NCI-H1436 (cell line): ENCODE measurements around the gene DBP.
A peak's percentile ranks its signal among the peaks of the same experiment; 100 is the strongest.

Experiments used
- DNase-seq: peaks from one replicate; lab custom pipeline; 2025; lab: John Stamatoyannopoulos, UW

DBP gene

GRCh38 chr19:48627201-48627864 lies 9.8 kb downstream of the DBP start:
- no peak for DNase-seq

GRCh38 chr19:48625891-48626327 lies 11.3 kb downstream of the DBP start:
- no peak for DNase-seq

DNA sequence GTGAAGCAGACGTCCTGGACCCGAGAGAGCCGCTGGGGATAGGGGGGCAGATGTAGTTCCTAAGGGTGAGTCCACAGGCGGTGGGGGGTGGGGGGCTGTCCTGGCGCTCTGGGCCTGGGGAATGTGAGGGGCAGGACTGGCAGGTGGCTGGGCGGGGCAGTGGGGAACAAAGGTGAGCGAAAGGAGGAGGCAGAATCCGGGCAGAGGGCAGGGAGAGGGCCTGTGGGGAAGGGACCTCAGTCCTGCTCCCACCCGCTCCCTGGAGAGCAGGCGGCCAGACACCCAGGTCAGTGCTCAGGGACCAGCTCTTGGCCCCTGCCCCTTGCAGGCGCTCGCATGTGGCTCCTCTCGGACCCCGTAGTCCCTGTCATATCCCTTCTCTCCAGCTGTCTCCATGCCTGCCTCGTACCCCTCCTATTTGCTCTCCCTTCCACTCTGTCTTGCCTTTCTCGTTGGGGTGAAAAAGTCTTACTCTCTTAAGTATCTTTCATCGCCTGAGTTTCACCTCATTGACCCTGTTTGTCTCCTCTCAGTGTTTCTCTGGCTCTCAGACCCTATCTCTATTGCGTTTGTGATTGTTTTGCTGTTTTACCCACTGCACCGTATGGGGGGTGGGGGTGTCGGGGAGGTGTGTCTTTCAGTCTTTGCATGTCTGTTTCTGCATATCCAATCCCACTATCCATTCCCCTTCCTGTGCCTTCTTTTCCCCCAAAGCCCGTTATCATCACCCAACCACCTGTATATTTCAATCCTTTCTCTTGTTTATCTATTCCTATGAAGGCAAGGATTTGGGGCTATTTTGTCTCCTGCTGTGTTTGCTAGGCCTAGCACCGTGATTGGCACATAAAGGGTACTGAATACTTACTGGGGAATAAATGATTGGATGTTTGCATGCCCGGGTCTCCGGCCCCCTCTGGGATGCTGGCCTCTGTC lies 12.1 kb downstream of the DBP start:
- no peak for DNase-seq

GRCh38 chr19:48624067-48624594 lies 13.0 kb downstream of the DBP start:
- peak; percentile 100 for DNase-seq

DNA sequence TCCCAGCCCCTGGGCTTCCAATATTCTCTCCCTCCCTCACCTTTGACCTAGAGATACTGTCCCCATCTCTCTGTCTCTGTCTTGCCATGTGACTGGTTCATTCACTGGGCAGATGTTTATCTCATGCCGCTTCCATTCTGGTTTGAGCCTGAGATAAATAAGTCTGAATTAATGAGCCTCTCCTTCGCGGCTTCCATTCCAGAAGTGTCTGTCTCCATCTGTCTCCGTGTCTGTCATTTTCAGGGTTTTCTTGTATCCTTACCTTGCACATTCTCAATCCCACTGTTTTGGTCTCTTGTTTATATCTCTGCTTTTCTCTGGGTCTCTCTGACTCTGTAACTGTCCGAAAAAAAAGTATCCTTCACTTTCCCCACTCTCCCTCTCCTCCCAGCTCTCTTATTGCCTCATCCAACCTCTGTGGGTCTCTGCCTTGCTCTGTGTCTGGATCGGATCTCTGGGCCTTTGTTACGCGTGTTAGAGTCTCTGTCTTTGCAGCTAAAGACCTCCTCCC lies 13.6 kb downstream of the DBP start:
- no peak for DNase-seq

DNA sequence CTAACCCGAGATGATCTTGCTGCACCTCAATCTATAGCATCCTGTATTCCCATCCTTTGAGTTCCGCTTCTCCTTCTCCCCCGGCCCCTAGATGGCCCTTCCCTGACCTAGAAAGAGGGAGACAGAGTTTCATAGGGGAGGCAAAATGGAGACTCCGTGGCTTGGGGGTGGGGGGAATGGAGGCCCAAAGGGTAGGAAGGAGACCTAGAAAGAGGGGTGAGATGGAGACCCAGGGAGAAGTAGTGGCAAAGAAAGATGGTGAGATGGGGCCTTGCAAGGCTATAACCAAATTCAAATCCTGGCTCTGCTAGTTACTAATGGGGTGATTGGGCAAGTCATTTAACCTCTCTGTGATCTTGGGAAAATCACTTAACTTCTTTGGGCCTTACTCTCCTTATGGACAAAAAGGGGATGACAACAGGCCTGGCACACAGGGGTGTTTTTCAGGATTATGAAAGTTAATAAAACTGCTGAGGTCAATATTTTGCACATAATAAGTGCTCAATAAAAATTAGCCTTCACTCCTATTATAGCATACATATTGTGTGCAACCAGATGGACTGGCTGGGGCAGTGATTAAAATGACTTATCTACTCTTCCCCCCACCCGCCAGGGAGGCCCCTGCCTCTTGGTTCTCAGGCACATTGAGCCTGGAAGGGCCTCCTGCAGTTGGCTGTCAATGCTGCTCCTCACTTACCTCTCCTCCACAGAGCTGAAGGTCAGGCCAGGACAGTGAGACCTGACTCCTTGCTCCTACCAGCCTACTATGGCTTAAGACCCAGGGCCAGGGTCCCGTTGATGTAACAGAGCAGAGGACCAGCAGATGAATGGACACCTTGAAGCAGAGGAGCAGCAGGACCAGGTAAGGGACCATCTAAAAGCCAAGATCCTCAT lies 17.2 kb downstream of the DBP start:
- DNase-seq, result no peak

DNA sequence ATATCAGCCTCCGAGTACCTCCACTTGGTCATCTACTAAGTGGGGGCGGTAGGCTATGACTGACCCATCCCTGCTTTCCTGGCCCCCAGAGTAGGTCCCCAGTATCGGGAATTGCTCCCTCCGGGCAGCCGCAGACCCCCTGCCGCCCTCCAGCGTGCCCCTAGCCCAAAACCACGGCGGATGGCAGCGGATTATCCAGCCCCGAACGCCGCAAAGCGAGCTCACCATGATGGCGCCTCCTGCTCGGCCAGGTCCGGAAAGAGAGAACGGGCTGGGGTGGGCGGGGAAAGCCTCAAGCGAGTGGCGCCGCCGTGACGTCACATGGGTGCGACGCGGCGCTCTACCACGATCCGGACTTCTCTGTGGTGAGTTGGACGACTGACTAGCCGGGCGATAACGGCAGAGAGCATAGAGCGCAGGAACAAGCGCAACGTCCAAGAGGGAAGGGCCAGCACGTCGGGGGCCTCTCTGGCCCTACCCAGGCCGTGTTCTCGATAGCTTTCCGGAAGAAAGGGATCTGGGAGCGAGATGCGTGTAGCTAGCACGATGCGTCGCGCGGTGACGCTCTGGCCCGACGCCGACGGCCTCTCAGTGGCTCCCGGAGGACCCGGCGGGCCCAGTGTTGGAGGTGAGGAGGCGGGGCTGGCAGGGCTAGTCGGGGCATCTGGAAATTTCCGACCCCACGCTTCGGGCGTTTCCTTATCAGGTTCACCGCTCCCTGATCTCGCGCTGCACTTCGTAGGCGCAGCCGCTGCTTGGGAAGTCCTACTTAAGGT lies 18.1 kb downstream of the DBP start, which contains the start of the genes RPL18 and SPHK2:
Gene RPL18 (minus strand): TSS at position 263 of the 776 bp plus-strand sequence. CDS start 35 bp downstream, at position 228.
Gene SPHK2 (plus strand): TSS at position 591 of the 776 bp plus-strand sequence. CDS start 1,009 bp downstream, outside the sequence.
- peak; percentile 100 for DNase-seq

DNA sequence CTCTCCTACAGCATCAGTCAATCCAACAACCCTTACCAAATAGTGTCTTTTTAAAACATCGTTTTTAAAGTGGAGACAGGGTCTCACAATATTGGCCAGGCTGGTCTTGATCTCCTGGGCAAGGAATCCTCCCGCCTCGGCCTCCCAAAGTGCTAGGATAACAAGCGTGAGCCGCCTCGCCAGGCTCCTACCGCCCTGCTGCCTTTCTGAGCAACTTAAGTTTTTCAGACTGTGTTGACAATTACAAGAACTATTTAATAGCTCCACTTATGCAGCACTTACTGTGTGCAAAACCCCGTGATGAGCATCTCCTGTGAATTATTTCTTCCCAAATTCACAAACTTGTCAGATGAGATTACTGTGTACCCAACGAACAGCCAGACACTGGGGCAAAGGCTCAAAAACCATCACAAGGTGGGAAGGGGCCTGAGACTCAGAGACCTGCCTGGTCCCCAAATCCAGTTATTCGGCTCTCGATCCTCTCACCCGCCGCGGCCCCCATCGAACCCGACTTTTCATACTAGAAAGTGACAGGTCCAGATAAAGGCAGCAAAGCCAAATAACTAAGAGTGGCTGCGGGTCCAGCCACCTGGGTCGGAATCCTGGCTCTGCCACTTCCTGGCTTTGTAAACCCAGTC lies 18.8 kb downstream of the DBP start:
- no peak for DNase-seq

- DNase-seq, result no peak
Observed at GRCh38 chr19:48617146-48617937, 19.8 kb downstream of the DBP start.

- no peak for DNase-seq
Observed at GRCh38 chr19:48616491-48617056, 20.6 kb downstream of the DBP start.

DNA sequence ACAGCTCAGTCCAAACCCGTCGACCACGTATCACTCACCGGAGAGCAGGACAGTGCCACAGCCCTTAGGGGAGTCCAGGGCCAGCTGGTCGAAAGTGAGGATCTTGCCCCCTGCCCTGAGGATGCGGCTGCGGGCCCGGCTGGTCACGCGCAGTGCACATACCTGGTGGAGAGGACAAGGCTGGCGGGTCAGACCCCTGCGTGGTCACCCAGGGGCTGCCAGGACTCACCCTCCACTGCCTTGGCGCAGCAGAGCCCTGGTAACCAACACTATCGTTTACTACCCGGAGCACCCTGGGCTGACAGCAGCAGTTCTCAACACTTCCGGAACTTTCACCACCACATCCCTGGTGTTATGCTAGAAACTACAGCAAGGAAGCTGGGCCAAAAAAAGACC lies 21.1 kb downstream of the DBP start:
- no peak for DNase-seq

DNA sequence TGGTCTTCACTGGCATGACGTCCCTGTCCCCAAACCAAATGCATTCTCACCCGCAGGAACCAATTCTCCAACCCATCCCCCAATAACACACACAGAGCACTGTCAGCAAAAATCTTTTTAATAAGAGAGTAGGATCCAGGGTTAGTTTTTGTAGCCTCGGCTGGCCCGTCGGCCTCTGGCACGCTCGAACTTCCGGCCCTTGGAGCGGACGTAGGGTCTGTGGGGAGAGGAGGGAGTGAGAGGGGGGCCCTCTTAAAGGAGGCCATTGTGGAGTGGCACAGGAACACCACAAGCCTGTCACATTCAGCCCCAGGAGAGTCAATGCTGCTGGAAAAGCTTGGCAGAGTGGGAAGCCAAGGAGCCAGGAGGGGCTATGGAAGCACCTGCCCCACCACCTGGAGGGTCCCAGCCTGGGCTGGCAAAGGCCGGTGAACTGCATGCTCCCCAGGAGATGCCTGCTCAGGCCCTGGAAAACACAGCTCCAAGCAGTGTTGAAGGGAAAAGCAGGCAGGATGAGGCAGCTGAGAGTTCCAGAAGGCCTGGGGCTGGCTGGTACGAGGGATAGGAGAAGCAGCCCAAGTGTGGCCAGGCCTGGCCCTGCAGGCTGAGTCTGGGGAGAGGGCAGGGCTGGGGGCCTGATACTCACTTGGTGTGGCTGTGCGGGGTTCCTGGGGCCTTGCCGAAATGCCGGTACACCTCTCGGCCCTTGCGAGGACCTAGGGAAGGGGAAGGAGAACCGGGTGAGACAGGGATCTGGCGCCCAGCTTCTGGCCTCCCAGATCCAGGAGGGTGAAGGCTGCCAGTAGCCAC lies 21.7 kb downstream of the DBP start:
- no peak for DNase-seq

- peak; percentile 53 for DNase-seq
Observed at GRCh38 chr19:48614436-48615230, 22.5 kb downstream of the DBP start, which contains the start of gene FAM83E. Gene FAM83E, minus strand, starts transcription at chr19:48615076. Its CDS starts 1,704 bp downstream, at chr19:48613372.

GRCh38 chr19:48613852-48614435 lies 23.2 kb downstream of the DBP start:
- no peak for DNase-seq

DNA sequence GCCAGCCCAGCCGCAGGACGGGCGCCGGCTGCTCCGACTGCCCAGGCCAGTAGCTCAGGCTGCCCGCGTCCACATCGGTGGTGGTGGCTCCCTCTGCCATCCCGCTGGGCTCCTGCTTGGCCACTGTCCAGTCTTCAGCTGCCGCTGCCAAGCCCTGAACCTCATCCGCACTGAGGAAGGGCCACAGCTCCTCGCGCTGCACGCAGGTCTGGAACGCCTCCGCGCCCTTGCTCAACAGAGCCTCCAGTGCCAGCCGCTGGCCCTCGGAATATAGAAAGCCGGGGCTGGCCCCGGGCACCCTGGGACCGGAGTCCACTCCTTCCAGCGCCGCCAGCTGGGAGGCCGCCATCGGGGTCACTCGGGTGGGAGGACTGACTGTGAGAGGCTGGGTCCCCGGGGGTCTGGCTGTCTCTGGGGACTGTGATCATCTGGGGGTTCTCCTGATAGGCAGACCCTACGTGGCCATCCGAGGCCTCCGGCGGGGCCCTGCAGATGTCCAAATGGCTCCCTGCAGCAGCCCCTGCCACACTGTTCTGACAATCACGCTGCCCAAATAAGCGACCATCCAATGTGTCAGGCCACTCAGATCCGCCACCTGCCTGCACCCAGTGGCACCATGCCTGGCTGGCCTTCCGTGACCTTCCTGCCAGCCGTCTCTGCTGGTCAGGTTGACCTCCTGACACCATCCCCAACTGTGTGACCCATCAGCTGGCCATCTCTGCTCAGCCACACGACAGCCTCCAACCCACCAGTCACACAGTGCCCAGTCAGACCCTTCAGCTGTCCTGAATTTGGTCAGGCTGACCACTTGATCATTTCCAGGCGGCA lies 23.9 kb downstream of the DBP start:
- DNase-seq, result no peak

DNA sequence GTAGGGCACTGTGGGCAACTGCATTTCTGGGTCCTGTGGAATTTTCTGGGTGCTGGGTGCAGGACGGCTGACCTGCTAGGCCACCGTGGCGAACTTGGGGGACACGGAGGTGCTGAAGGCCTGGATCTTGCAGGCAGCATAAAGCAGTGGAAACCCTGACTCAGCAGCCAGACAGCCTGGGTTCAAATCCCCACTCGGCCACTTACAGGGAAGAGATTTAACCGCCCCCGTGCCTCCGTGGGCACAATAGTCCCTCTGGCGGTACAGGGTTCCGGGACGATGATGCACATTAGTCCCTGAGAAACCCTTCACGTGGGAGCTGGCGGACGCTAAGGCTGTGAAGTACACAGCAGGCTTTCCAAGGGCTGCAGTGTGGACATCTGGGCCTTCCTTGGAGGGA lies 25.3 kb downstream of the DBP start:
- no peak for DNase-seq
